Measurements from ENCODE around the gene ANXA2.

GRCh38 chr15:60299452-60300047 is 98.2 kb downstream of the ANXA2 start:
- no peak for TF ChIP-seq CTCF (conservative IDR thresholded peaks at IDR 0.05; ENCODE audit: low read length)
- TF ChIP-seq EZH2phosphoT487 (IDR thresholded peaks at IDR 0.05; ENCODE audit: borderline replicate concordance): no peak

Data from Loucy (cell line).